Keratinocyte (primary cell): ENCODE measurements around the gene RAB43. TPM values are rescaled to one million over a fixed set of nuclear protein-coding genes. Genes with fewer than 3 reads are reported as not detected.

Experiments used
- DNase-seq: peaks from one replicate; pipeline ENCODE4 v3.0.0-alpha.2; 2011; ENCODE audit warnings: low read depth, missing footprints, low spot score
- FAIRE-seq: peaks from 2 replicates; lab custom pipeline; 2011; peaks lifted over from hg19 to GRCh38; lab: Jason Lieb, UNC
- H2AFZ ChIP-seq: 2 replicates; pipeline ENCODE4 v1.6.0; 2012; ENCODE audit warnings: low read length, control low read depth, inconsistent platforms; ENCODE audit not compliant: control insufficient read depth
- H3K27ac ChIP-seq: 2 replicates; pipeline ENCODE4 v1.5.1; 2011; ENCODE audit warnings: low read length; ENCODE audit not compliant: control insufficient read depth, insufficient read depth
- H3K27me3 ChIP-seq: 3 replicates; pipeline ENCODE4 v1.6.0; 2011; ENCODE audit warnings: low read length; ENCODE audit not compliant: control insufficient read depth, insufficient read depth; ENCODE audit errors: extremely low read depth
- H3K36me3 ChIP-seq, 2 experiments: 2 replicates in 1 of 2; 3 replicates in 1 of 2; pipeline ENCODE4 v1.5.1; 2011; ENCODE audit warnings: low read length in 2 of 2, mild to moderate bottlenecking in 1 of 2; ENCODE audit not compliant: control insufficient read depth in 2 of 2, insufficient read depth in 2 of 2; ENCODE audit errors: extremely low read depth in 1 of 2
- H3K4me1 ChIP-seq: 3 replicates; pipeline ENCODE4 v1.5.1; 2011; ENCODE audit warnings: low read length; ENCODE audit not compliant: control insufficient read depth, insufficient read depth; ENCODE audit errors: extremely low read depth
- H3K4me2 ChIP-seq: 3 replicates; pipeline ENCODE4 v1.6.0; 2011; ENCODE audit warnings: low read depth, low read length; ENCODE audit not compliant: control insufficient read depth, insufficient read depth; ENCODE audit errors: extremely low read depth
- H3K4me3 ChIP-seq, 3 experiments: fragments of 200-600 bp in 1 of 3; sonication (generic) in 1 of 3; 2 replicates in 2 of 3; 3 replicates in 1 of 3; pipeline ENCODE4 v1.5.1; 2011 to 2016; ENCODE audit warnings: low read length in 3 of 3, mild to moderate bottlenecking in 3 of 3, control low read depth in 2 of 3, inconsistent platforms in 1 of 3, low read depth in 1 of 3, mixed read lengths in 1 of 3, mixed run types in 1 of 3, moderate library complexity in 1 of 3; ENCODE audit not compliant: control insufficient read depth in 2 of 3, insufficient read depth in 2 of 3; ENCODE audit errors: extremely low read depth in 1 of 3
- H3K79me2 ChIP-seq: 2 replicates; pipeline ENCODE4 v1.6.0; 2012; ENCODE audit warnings: low read length; ENCODE audit not compliant: control insufficient read depth, insufficient read depth
- H3K9ac ChIP-seq: 3 replicates; pipeline ENCODE4 v1.6.0; 2011; ENCODE audit warnings: low read length; ENCODE audit not compliant: control insufficient read depth, insufficient read depth; ENCODE audit errors: extremely low read depth
- H3K9me1 ChIP-seq: 3 replicates; pipeline ENCODE4 v1.6.0; 2011; ENCODE audit warnings: low read length; ENCODE audit not compliant: control insufficient read depth, insufficient read depth; ENCODE audit errors: extremely low read depth
- H3K9me3 ChIP-seq: 2 replicates; pipeline ENCODE4 v1.5.1; 2012; ENCODE audit warnings: low read depth, low read length; ENCODE audit not compliant: control insufficient read depth
- H4K20me1 ChIP-seq: 3 replicates; pipeline ENCODE4 v1.6.0; 2011; ENCODE audit warnings: low read length; ENCODE audit not compliant: control insufficient read depth, insufficient read depth; ENCODE audit errors: extremely low read depth
- CTCF ChIP-seq, 3 experiments: IDR thresholded peaks in 1 of 3; conservative IDR thresholded peaks in 1 of 3; optimal IDR thresholded peaks in 1 of 3; 2 replicates in 2 of 3; 3 replicates in 1 of 3; pipeline versions ENCODE3 to v1.5.1; 2011; ENCODE audit warnings: low read length in 3 of 3, mild to moderate bottlenecking in 3 of 3, moderate library complexity in 2 of 3, control low read depth in 1 of 3, inconsistent platforms in 1 of 3; ENCODE audit not compliant: insufficient read depth in 2 of 3; ENCODE audit errors: extremely low read depth in 1 of 3
- EZH2 ChIP-seq: IDR thresholded peaks from one replicate; pipeline ENCODE4 v1.6.1; 2012; ENCODE audit warnings: inconsistent platforms, mild to moderate bottlenecking, low read length, moderate library complexity
- dilution Hi-C: fragments of 300-500 bp; cut with MboI; formaldehyde crosslinking; loops from one replicate; pipeline ENCODE4 v1.7.0; 2020; ENCODE audit warnings: low sequenced_read_pairs; ENCODE audit not compliant: extremely low pct_ligation_motif_present
- polyA plus RNA-seq, 5 experiments: library from polyadenylated mRNA; depleted of rRNA in 3 of 5; stranded (reverse) in 3 of 5; stranded (forward) in 1 of 5; unstranded in 1 of 5; fragments of >200 nt; gene quantifications; 1 replicate in 1 of 5; 2 replicates in 3 of 5; 3 replicates in 1 of 5; pipeline versions ENCODE4 v1.2.1 to v1.2.3, GENCODE V29; 2011 to 2012; ENCODE audit warnings: missing spikeins in 2 of 5, low read depth in 1 of 5, low replicate concordance in 1 of 5

RAB43 gene
- polyA plus RNA-seq, 1 donor (not counting 4 experiments of a cell fraction or from before 2014, with no cell fraction given), result 8.1 TPM

GRCh38 chr3:129122412-129123011 lies 908 bp upstream of the RAB43 start:
- Histone ChIP-seq H3K79me2 (peaks cover 27% of the 10 kb centered on the region), H4K20me1 (peaks cover 7% of the 10 kb centered on the region), H3K4me1 (peaks cover 25% of the 10 kb centered on the region), H3K9ac (no peak overlapping the region), H3K9me3 (no peaks in the 10 kb centered on the region), H3K27me3 (no peaks in the 10 kb centered on the region), H3K36me3 (peaks cover 7 to 10% of the 10 kb centered on the region in 2 experiments), H3K4me3 (no peak overlapping the region), H3K4me2 (no peak overlapping the region), H3K27ac (no peak overlapping the region), H3K9me1 (no peaks in the 10 kb centered on the region), H2AFZ (no peak overlapping the region)
- no peak for TF ChIP-seq CTCF (optimal IDR thresholded peaks at IDR 0.05 in 1 of 3, IDR thresholded peaks at IDR 0.05 in 1 of 3, conservative IDR thresholded peaks at IDR 0.05 in 1 of 3; ENCODE audit: extremely low read depth in 1 of 3, insufficient read depth in 2 of 3, low read length in 3 of 3)
- TF ChIP-seq EZH2, result no peak
- dilution Hi-C loops, result no loop called here
- DNase-seq (no peak), FAIRE-seq (no peak)

- peaks cover 7% of the 10 kb centered on the region for H4K20me1 ChIP-seq
- no peaks in the 10 kb centered on the region for H3K9me3 ChIP-seq
- DNase-seq (no peak), FAIRE-seq (no peak)
- H3K27me3 ChIP-seq, result no peaks in the 10 kb centered on the region
- H3K27ac ChIP-seq, result peak overlapping the region; percentile 96
- peaks cover 25% of the 10 kb centered on the region for H3K4me1 ChIP-seq
- H3K9ac ChIP-seq, result peak overlapping the region; percentile 83
- H3K79me2 ChIP-seq, result peaks cover 38% of the 10 kb centered on the region
- H3K9me1 ChIP-seq, result no peaks in the 10 kb centered on the region
- TF ChIP-seq EZH2 (no peak), CTCF (optimal IDR thresholded peaks at IDR 0.05 in 1 of 3, IDR thresholded peaks at IDR 0.05 in 1 of 3, conservative IDR thresholded peaks at IDR 0.05 in 1 of 3; ENCODE audit: extremely low read depth in 1 of 3, insufficient read depth in 2 of 3, low read length in 3 of 3) (no peak)
- H3K36me3 ChIP-seq, result peaks cover 5 to 10% of the 10 kb centered on the region in 2 experiments
- peak overlapping the region; percentile 56 to 90 (median 61) for H3K4me3 ChIP-seq
- dilution Hi-C loops, result no loop called here
- H2AFZ ChIP-seq, result peak overlapping the region; percentile 61
- H3K4me2 ChIP-seq, result peak overlapping the region; percentile 97
Observed at GRCh38 chr3:129121016-129121791, 400 bp downstream of the RAB43 start.
